ENCODE data around the gene CTDSPL. TPM values are rescaled to one million over a fixed set of nuclear protein-coding genes. Genes with fewer than 3 reads are reported as not detected.
A peak's percentile ranks its signal among the peaks of the same experiment; 100 is the strongest.

The CTDSPL gene
- total RNA-seq, 1 donor from 2014 or later: 30.6 TPM

DNA sequence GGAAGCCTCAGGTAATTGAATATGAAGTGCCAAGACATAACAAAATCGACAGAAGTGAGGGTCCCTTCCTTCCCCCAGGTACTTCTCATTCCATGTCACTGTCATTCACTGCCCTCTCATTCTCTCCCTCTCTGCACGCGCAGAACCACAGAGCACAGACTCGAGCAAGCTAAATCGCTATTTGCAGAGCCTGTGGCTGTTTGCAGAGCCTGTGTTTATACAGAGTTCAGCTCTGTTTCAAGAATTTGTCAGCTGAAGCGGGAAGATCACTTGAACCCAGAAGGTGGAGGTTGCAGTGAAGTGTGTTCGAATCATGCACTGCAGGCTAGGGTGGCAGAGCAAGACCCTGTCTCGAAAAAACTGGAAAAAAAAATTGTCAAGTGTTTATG, 131.4 kb downstream of the CTDSPL start:
- Histone ChIP-seq H3K36me3 (ENCODE audit: control insufficient read depth, insufficient read depth, low read length) (no peaks in the 10 kb centered on the region), H3K4me3 (ENCODE audit: low read depth, low read length) (no peak overlapping the region), H3K27me3 (ENCODE audit: control insufficient read depth, insufficient read depth, low read length) (no peaks in the 10 kb centered on the region)
- TF ChIP-seq, protein P1, sequence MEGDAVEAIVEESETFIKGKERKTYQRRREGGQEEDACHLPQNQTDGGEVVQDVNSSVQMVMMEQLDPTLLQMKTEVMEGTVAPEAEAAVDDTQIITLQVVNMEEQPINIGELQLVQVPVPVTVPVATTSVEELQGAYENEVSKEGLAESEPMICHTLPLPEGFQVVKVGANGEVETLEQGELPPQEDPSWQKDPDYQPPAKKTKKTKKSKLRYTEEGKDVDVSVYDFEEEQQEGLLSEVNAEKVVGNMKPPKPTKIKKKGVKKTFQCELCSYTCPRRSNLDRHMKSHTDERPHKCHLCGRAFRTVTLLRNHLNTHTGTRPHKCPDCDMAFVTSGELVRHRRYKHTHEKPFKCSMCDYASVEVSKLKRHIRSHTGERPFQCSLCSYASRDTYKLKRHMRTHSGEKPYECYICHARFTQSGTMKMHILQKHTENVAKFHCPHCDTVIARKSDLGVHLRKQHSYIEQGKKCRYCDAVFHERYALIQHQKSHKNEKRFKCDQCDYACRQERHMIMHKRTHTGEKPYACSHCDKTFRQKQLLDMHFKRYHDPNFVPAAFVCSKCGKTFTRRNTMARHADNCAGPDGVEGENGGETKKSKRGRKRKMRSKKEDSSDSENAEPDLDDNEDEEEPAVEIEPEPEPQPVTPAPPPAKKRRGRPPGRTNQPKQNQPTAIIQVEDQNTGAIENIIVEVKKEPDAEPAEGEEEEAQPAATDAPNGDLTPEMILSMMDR (IDR thresholded peaks at IDR 0.05; ENCODE audit: insufficient read depth, low read length, poor library complexity, severe bottlenecking): no peak
- no peak for DNase-seq (ENCODE audit: low read depth)

DNA sequence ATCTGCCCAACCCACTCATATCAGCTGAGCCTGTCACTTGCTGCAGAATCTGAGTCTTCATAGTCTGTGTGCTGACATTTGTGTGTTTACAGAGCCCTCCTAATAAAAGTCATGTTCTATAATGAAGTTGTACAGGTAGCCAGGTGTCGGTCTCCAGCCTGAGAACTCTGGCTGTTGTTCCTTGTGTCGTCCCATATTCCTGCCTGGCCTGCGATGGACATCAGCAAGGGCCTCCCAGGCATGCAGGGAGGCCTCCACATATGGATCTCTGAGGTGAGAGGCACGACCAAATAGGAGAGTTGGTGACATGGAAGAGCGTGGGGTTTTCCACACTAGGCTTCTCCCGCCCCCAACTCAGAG, 131.8 kb downstream of the CTDSPL start:
- DNase-seq (ENCODE audit: low read depth): no peak
- TF ChIP-seq, protein P1 (IDR thresholded peaks at IDR 0.05; ENCODE audit: insufficient read depth, low read length, poor library complexity, severe bottlenecking): no peak
- Histone ChIP-seq H3K36me3 (ENCODE audit: control insufficient read depth, insufficient read depth, low read length) (no peaks in the 10 kb centered on the region), H3K27me3 (ENCODE audit: control insufficient read depth, insufficient read depth, low read length) (no peaks in the 10 kb centered on the region), H3K4me3 (ENCODE audit: low read depth, low read length) (no peak overlapping the region)

DNA sequence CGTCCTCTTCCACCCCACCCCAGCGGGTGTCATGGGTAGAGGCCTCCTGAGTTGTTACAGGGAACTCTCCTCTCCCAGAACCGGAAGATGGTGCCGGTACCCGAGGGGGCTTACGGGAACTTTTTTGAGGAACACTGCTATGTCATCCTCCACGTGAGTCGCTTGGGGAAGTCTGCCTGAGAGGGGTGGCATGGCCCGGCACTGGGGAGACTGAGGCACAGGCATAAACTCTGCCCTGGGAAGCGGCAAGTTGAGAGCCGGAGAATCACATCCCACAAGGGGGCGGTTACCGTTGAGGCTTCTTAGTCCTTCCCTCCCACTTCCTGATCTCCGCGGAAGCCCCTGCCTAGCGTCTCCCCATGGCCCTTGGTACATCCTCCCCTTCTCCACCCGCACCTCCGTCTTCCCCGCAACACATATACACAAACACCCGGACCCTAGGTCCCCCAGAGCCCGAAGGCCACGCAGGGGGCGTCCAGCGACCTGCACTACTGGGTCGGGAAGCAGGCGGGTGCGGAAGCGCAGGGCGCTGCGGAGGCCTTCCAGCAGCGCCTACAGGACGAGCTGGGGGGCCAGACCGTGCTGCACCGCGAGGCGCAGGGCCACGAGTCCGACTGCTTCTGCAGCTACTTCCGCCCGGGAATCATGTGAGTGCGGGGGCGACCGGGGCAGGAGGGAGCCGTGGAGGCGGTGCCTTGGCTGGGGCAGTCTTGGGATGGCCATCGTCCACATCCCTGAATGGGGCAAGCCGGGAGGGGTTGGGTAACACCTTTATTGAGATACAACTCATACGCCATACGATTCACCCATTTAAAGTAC, 132.3 kb downstream of the CTDSPL start:
- Histone ChIP-seq H3K27me3 (ENCODE audit: control insufficient read depth, insufficient read depth, low read length) (no peaks in the 10 kb centered on the region), H3K36me3 (ENCODE audit: control insufficient read depth, insufficient read depth, low read length) (no peaks in the 10 kb centered on the region), H3K4me3 (ENCODE audit: low read depth, low read length) (peak overlapping the region; percentile 48)
- TF ChIP-seq, protein P1 (IDR thresholded peaks at IDR 0.05; ENCODE audit: insufficient read depth, low read length, poor library complexity, severe bottlenecking): peak; percentile 17
- DNase-seq (ENCODE audit: low read depth): peak; percentile 19

DNA sequence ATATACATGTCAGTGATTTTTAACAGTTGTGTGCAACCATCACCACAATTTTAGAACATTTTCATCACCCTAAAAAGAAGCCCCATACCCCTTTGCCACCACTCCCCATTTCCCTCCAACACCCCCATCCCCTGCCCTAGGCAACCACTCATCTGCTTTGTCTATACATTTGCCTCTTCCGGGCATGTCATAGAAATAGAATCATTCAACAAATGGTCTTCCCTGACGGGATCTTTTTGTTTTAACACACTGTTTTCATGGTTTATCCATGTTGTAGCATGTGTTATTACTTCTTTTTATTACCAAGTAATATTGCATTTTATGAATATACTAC, 132.9 kb downstream of the CTDSPL start:
- H3K36me3 ChIP-seq (ENCODE audit: control insufficient read depth, insufficient read depth, low read length): no peaks in the 10 kb centered on the region
- peak overlapping the region; percentile 48 for H3K4me3 ChIP-seq (ENCODE audit: low read depth, low read length)
- no peaks in the 10 kb centered on the region for H3K27me3 ChIP-seq (ENCODE audit: control insufficient read depth, insufficient read depth, low read length)
- DNase-seq (ENCODE audit: low read depth): no peak
- TF ChIP-seq, protein P1 (IDR thresholded peaks at IDR 0.05; ENCODE audit: insufficient read depth, low read length, poor library complexity, severe bottlenecking): no peak

DNA sequence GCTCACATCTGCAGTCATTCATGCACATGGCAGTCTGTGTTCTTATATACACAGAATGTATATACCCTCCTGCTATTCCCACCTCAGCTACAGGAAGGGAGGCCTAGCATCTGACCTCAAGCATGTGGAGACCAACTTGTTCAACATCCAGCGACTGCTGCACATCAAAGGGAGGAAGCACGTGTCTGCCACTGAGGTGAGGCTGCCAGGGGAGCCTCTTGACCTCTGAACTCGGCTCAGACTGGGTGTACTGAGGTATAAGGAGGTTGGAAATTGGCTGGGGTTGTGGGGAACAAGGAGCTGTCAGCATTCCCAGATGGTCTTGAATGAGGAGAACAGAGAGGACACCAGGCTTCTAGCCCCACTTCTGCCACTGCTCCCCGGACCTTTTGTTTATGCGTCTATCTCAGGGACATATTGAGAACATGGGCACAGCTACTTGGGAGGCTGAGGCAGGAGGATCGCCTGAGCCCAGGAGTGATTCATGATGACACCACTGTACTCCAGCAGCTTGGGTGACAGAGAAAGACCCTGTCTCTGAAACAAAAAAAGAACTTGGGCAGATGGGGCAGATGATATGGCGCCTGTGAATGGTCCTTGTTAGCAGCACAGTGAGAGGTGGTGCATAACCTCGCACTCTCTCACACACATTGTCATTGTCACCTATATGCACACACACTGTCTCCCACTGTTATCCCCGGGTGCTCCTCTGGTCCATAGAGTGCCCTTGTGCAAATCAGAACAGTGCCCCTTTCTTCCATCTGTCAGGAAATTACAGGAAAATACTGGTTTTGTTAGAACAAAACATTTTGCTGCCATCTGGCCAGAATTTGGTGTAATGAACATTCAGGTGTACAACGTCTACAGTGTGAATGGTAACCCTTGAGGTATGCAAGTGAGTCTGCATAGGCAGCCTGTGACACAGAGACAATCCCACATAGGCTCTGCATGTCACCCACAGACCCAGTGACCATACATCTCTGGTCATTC, 134.3 kb downstream of the CTDSPL start:
- Histone ChIP-seq H3K27me3 (ENCODE audit: control insufficient read depth, insufficient read depth, low read length) (no peaks in the 10 kb centered on the region), H3K4me3 (ENCODE audit: low read depth, low read length) (no peak overlapping the region), H3K36me3 (ENCODE audit: control insufficient read depth, insufficient read depth, low read length) (no peaks in the 10 kb centered on the region)
- TF ChIP-seq, protein P1 (IDR thresholded peaks at IDR 0.05; ENCODE audit: insufficient read depth, low read length, poor library complexity, severe bottlenecking): no peak
- no peak for DNase-seq (ENCODE audit: low read depth)
